Sigmoid colon (tissue), 7 donors: Measurements from ENCODE around the gene ADAMTSL2. TPM values are rescaled to one million over a fixed set of nuclear protein-coding genes. Genes with fewer than 3 reads are reported as not detected.
A peak's percentile ranks its signal among the peaks of the same experiment; 100 is the strongest.

ENCODE experiments used
- DNase-seq: peaks from one replicate; pipeline ENCODE4 v3.0.0-alpha.2; 2019
- H3K27ac ChIP-seq, 4 donors: fragments of 200-600 bp; sonication (generic); one replicate each; pipeline ENCODE4 v1.5.1; 2016 to 2019; ENCODE audit warnings: mild to moderate bottlenecking in 1 of 4
- H3K27me3 ChIP-seq, 3 donors: fragments of 200-600 bp; sonication (generic); one replicate each; pipeline ENCODE4 v1.5.1; 2019; ENCODE audit warnings: mild to moderate bottlenecking in 1 of 3
- H3K36me3 ChIP-seq, 4 donors: fragments of 200-600 bp; sonication (generic); one replicate each; pipeline ENCODE4 v1.5.1; 2016 to 2019
- H3K4me1 ChIP-seq, 4 donors: fragments of 200-600 bp; sonication (generic); one replicate each; pipeline ENCODE4 v1.5.1; 2017 to 2019
- H3K4me3 ChIP-seq, 4 donors: fragments of 200-600 bp; sonication (generic); one replicate each; pipeline ENCODE4 v1.5.1; 2017 to 2019; ENCODE audit warnings: mild to moderate bottlenecking in 2 of 4, moderate library complexity in 1 of 4
- H3K9me3 ChIP-seq, 4 donors: fragments of 200-600 bp in 3 of 4; sonication (generic) in 3 of 4; one replicate each; pipeline versions ENCODE4 v1.5.1 to v1.6.1; 2013 to 2019
- EP300 ChIP-seq, 4 donors: sonication (generic); formaldehyde crosslinking; IDR thresholded peaks; one replicate each; pipeline ENCODE4 v1.6.1; 2017; ENCODE audit warnings: antibody characterized with exemption in 4 of 4
- POLR2A ChIP-seq, 2 donors: fragments of 450-650 bp; IDR thresholded peaks; one replicate each; pipeline ENCODE4 v1.6.1; 2016; ENCODE audit warnings: antibody characterized with exemption in 2 of 2, mild to moderate bottlenecking in 2 of 2, moderate library complexity in 2 of 2
- POLR2AphosphoS5 ChIP-seq, 4 donors: sonication (generic); formaldehyde crosslinking; IDR thresholded peaks; one replicate each; pipeline ENCODE4 v1.6.1; 2017; ENCODE audit warnings: antibody characterized with exemption in 4 of 4
- whole genome bisulfite sequencing, 2 donors: extraction: QIAGEN DNeasy Blood & Tissue Kit; methylation state at CpG; one replicate each; pipeline ENCODE4 v1.1.7; 2013; 5-methylcytosine and 5-hydroxymethylcytosine counted together
- intact Hi-C: fragments of 100-400 bp; cut with DNase I; formaldehyde crosslinking; loops from one replicate; pipeline ENCODE4 v1.15.1; 2023
- polyA plus RNA-seq, 3 donors: library from polyadenylated mRNA; stranded (reverse); fragments of 200-250 nt; gene quantifications; one replicate each; pipeline ENCODE4 v1.2.3, GENCODE V29; 2013
- total RNA-seq, 4 donors: library from RNA; depleted of rRNA; stranded (reverse); fragments of >200 nt; gene quantifications; one replicate each; pipeline ENCODE4 v1.1.0, GENCODE V29; 2016
- TF ChIP-seq, protein P1 (sequence below), 4 experiments: fragments of 450-650 bp in 3 of 4; fragments of 200-600 bp in 1 of 4; IDR thresholded peaks; one replicate each; pipeline ENCODE4 v1.5.1; 2016 to 2019; ENCODE audit warnings: antibody characterized with exemption in 4 of 4, mild to moderate bottlenecking in 3 of 4, moderate library complexity in 2 of 4
- donor health status: healthy with polysubstance abuse.
- donor health status: Bipolar disorder and iron deficiency.
- donor health status: healthy.

ADAMTSL2 gene
- total and polyA plus RNA-seq, 7 donors, result 0.33 to 4.2 (median 0.81) TPM

- DNase-seq, result no peak
- Histone ChIP-seq H3K9me3 (no peaks in the 10 kb centered on the region), H3K27ac (no peak overlapping the region), H3K36me3 (no peaks in the 10 kb centered on the region), H3K4me3 (no peak overlapping the region), H3K27me3 (peaks cover 0 to 41% (median 7%) of the 10 kb centered on the region in 3 donors), H3K4me1 (peaks cover 0 to 51% (median 34%) of the 10 kb centered on the region in 4 donors)
- intact Hi-C loops, result no loop called here
- TF ChIP-seq EP300 (IDR thresholded peaks at IDR 0.05), result no peak
- no peak for TF ChIP-seq POLR2AphosphoS5 (IDR thresholded peaks at IDR 0.05)
- no peak for TF ChIP-seq POLR2A (IDR thresholded peaks at IDR 0.05)
- TF ChIP-seq, protein P1, sequence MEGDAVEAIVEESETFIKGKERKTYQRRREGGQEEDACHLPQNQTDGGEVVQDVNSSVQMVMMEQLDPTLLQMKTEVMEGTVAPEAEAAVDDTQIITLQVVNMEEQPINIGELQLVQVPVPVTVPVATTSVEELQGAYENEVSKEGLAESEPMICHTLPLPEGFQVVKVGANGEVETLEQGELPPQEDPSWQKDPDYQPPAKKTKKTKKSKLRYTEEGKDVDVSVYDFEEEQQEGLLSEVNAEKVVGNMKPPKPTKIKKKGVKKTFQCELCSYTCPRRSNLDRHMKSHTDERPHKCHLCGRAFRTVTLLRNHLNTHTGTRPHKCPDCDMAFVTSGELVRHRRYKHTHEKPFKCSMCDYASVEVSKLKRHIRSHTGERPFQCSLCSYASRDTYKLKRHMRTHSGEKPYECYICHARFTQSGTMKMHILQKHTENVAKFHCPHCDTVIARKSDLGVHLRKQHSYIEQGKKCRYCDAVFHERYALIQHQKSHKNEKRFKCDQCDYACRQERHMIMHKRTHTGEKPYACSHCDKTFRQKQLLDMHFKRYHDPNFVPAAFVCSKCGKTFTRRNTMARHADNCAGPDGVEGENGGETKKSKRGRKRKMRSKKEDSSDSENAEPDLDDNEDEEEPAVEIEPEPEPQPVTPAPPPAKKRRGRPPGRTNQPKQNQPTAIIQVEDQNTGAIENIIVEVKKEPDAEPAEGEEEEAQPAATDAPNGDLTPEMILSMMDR (IDR thresholded peaks at IDR 0.05), result no peak
- 87 to 91% methylated on average over 14 of the region's 14 CpGs for WGBS, 2 donors
These were observed 48.1 kb downstream of the ADAMTSL2 start for GRCh38 chr9:133582501-133583045.

DNA sequence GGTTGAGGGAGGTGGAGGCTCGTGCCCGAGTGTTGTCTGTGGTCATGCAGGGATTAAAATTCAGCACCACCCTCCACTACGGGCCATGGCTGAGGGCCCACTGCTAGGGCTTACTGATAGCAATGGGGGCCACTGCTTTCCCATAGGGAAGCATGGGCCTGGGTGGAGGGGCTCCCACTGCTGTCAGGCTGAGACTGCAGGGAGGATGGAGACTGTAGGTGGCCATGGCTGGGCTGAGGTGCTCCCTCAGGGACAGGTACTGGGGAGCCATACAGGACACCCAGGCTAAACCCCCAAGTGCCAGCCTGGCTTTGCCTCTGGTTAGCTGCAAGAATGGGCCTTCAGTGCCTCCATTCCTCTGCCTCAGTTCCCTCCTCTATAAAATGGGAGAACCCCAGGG, 48.6 kb downstream of the ADAMTSL2 start:
- no peak for TF ChIP-seq POLR2A (IDR thresholded peaks at IDR 0.05)
- no peak for TF ChIP-seq EP300 (IDR thresholded peaks at IDR 0.05)
- TF ChIP-seq, protein P1 (IDR thresholded peaks at IDR 0.05), result no peak
- TF ChIP-seq POLR2AphosphoS5 (IDR thresholded peaks at IDR 0.05), result no peak
- Histone ChIP-seq H3K9me3 (no peaks in the 10 kb centered on the region), H3K4me3 (no peak overlapping the region), H3K36me3 (no peaks in the 10 kb centered on the region), H3K27ac (no peak overlapping the region), H3K27me3 (peaks cover 0 to 39% (median 7%) of the 10 kb centered on the region in 3 donors), H3K4me1 (peaks cover 0 to 51% (median 34%) of the 10 kb centered on the region in 4 donors)
- WGBS, 2 donors, result 79 to 90% methylated on average over 3 of the region's 3 CpGs
- no peak for DNase-seq
- intact Hi-C loops, result no loop called here

GRCh38 chr9:133583586-133583985, 49.1 kb downstream of the ADAMTSL2 start:
- WGBS, 2 donors, result 49 to 79% methylated on average over 23 of the region's 23 CpGs
- no peak for DNase-seq
- Histone ChIP-seq H3K27ac (peak overlapping the region in 2 of 4 donors; percentile 65 to 70), H3K9me3 (no peaks in the 10 kb centered on the region), H3K36me3 (no peaks in the 10 kb centered on the region), H3K27me3 (peaks cover 0 to 34% (median 7%) of the 10 kb centered on the region in 3 donors), H3K4me1 (peaks cover 0 to 51% (median 34%) of the 10 kb centered on the region in 4 donors), H3K4me3 (no peak overlapping the region)
- TF ChIP-seq EP300 (IDR thresholded peaks at IDR 0.05) (no peak), POLR2A (IDR thresholded peaks at IDR 0.05) (no peak), POLR2AphosphoS5 (IDR thresholded peaks at IDR 0.05) (no peak)
- TF ChIP-seq, protein P1 (IDR thresholded peaks at IDR 0.05), result no peak
- intact Hi-C loops, result no loop called here

DNA sequence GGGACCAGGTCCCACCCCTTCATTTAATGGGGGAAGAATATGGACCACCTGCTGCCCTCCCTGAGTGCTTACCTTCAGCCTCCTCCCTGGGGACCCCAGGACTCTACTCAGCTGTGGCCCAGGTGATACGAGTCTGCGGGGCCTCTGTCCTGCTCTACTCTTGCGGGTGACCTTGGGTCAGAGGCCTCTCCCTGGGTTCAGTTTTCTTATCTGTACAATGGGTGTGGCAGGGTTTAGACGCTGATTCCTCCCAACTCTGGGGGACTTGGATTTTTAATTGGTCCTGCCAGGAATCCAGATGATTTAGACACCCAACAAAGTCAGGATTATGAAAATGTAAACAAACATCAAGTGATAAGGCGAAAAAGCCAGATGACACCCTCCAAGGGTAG, 49.7 kb downstream of the ADAMTSL2 start:
- TF ChIP-seq EP300 (IDR thresholded peaks at IDR 0.05), result no peak
- no peak for TF ChIP-seq POLR2AphosphoS5 (IDR thresholded peaks at IDR 0.05)
- TF ChIP-seq, protein P1 (IDR thresholded peaks at IDR 0.05), result no peak
- TF ChIP-seq POLR2A (IDR thresholded peaks at IDR 0.05), result no peak
- intact Hi-C loops, result no loop called here
- Histone ChIP-seq H3K9me3 (no peaks in the 10 kb centered on the region), H3K36me3 (no peaks in the 10 kb centered on the region), H3K27me3 (peaks cover 0 to 33% (median 7%) of the 10 kb centered on the region in 3 donors), H3K27ac (peak overlapping the region in 3 of 4 donors; percentile 65 to 70 (median 65)), H3K4me3 (no peak overlapping the region), H3K4me1 (peaks cover 0 to 51% (median 34%) of the 10 kb centered on the region in 4 donors)
- 16 to 54% methylated on average over 5 of the region's 5 CpGs for WGBS, 2 donors
- DNase-seq, result no peak
